Activated T-cell treated with anti-CD3 and anti-CD28 coated beads, Interleukin-2, amount 50 U/mL, for 4 hours (primary cell): ENCODE results near the gene KCNG2. TPM values are rescaled to one million over a fixed set of nuclear protein-coding genes. Genes with fewer than 3 reads are reported as not detected.

Source experiments
- ATAC-seq, 2 donors: fragments of 200-7000 bp; cut with Tn5 transposase; one replicate each; pipeline ENCODE4 v1.10.0; 2021
- DNase-seq: peaks from one replicate; pipeline ENCODE4 v3.0.0-alpha.2; 2020
- H3K27me3 Mint-ChIP-seq: one replicate; pipeline ENCODE4 v1.8.0; 2021; ENCODE audit warnings: low read depth, mixed read lengths
- H3K36me3 Mint-ChIP-seq: one replicate; pipeline ENCODE4 v1.8.0; 2022; ENCODE audit warnings: mixed read lengths; ENCODE audit not compliant: insufficient read depth
- H3K4me1 Mint-ChIP-seq: one replicate; pipeline ENCODE4 v1.8.0; 2021; ENCODE audit warnings: low read depth, mixed read lengths
- H3K4me3 Mint-ChIP-seq: one replicate; pipeline ENCODE4 v1.8.0; 2021; ENCODE audit warnings: mild to moderate bottlenecking, moderate library complexity, mixed read lengths
- H3K9me3 Mint-ChIP-seq: one replicate; pipeline ENCODE4 v1.8.0; 2021; ENCODE audit warnings: mixed read lengths
- total RNA-seq, 3 donors: library from RNA; stranded (reverse); gene quantifications; one replicate each; pipeline ENCODE4 v1.2.1, GENCODE V29; 2021

KCNG2 gene
- total RNA-seq, 3 donors from 2014 or later: not detected

DNA sequence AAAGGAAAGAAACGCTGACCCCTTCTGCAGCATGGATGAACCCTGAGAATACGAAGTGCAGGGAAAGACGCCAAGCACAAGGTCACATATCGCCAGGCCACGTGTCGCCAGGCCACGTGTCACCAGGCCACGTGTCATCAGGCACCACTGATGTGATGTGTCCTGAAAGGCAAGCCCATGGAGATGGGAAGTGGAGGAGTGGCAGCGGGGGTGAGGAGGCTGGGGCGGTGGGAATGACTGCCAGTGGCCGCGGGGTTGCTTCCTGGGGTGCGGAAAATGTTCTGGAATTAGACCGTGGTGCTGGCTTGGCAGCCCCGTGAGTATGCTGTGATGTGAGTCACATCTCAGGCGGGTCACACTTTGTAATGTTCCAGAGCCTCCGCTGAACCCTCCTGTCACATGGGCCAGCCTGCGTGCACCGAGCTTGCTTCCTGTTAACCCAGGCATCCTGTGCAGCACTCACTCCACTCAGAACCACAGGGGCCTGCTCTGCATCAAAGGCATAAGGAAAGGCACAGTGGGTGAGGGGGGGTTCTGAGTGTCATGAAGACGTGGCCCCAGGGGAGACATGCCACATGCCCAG lies 114.8 kb downstream of the KCNG2 start:
- ATAC-seq (peak; percentile 69 to 77), DNase-seq (no peak)
- Mint-ChIP-seq H3K9me3 (no peaks in the 10 kb centered on the region), H3K4me3 (no peak overlapping the region), H3K36me3 (peaks cover 27% of the 10 kb centered on the region), H3K27me3 (no peaks in the 10 kb centered on the region), H3K4me1 (peaks cover 23% of the 10 kb centered on the region)

DNA sequence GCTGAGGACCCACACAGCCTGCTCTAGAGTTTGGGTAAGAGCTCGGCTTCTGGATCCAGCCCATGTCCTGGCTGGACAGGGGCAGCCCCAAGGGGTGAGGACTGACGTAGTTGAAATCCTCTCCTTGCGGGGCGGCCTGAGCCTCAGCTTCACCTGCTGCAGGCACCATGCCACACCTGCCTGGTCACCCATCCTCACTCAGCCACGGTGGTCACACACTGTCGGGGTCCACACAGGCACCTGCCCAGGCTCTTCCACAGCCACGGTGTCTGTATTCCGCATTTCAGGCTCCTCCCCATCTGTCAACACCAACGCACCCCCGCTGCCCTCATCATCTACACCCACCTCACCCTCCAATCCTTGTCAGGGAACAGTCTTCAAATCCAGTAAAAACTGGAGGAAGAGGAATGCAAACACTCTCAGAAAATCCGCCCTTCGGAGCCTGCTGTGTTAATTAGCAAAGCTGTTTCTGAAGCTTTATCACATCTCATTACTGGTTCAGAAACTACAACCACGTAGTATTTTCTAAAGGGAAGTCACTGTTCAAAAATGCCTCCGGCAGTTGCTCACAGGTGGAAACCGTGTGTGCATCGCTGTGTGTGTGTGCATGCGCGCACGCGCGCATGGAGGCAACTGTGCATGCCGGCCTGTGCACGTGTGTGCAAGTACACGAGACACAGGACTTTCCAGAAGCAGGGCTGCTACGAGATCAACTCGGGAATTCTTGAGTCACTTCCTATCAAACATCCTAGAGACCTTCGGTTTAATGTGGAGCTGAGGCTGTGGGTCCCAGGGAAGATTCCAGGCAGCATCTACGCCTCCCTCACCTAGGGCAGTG lies 115.5 kb downstream of the KCNG2 start:
- Mint-ChIP-seq H3K4me3 (no peak overlapping the region), H3K36me3 (peaks cover 26% of the 10 kb centered on the region), H3K9me3 (no peaks in the 10 kb centered on the region), H3K4me1 (peaks cover 23% of the 10 kb centered on the region), H3K27me3 (no peaks in the 10 kb centered on the region)
- DNase-seq (no peak), ATAC-seq (peak in 1 of 2 donors; percentile 13)

DNA sequence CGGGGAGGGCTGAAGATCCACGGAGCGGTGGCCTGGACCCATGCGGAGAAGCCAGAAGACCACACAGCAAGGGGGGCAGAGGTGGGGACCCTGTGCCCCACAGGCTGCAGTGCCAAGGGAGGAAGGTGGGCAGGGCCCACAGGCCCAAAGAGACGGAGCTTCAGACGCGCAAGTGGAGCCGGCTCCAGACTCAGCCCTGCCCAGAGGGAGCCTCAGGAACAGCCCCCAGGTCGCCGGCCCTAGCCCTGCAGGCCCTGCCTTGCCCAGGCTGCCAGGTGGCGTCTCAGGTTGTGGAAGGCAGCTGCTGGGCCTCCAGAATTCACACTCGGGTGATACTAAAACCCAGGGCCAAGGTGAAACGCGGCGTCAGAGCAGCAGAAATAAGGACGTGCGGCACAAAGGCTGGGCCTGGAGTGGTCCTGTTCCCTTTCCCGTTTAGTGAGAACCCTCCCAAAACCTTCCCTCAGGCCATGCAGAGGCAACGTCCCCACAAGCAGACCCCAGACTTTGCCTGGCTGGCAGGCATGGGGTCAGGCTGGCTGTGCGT lies 116.9 kb downstream of the KCNG2 start:
- H3K4me3 Mint-ChIP-seq: no peak overlapping the region
- DNase-seq (no peak), ATAC-seq (no peak)
- no peaks in the 10 kb centered on the region for H3K9me3 Mint-ChIP-seq
- peaks cover 22% of the 10 kb centered on the region for H3K4me1 Mint-ChIP-seq
- H3K27me3 Mint-ChIP-seq: no peaks in the 10 kb centered on the region
- H3K36me3 Mint-ChIP-seq: peaks cover 18% of the 10 kb centered on the region

GRCh38 chr18:79915161-79916127 lies 117.7 kb downstream of the KCNG2 start:
- no peaks in the 10 kb centered on the region for H3K27me3 Mint-ChIP-seq
- DNase-seq (no peak), ATAC-seq (no peak)
- H3K4me3 Mint-ChIP-seq: no peak overlapping the region
- peaks cover 16% of the 10 kb centered on the region for H3K36me3 Mint-ChIP-seq
- peaks cover 20% of the 10 kb centered on the region for H3K4me1 Mint-ChIP-seq
- H3K9me3 Mint-ChIP-seq: no peaks in the 10 kb centered on the region

DNA sequence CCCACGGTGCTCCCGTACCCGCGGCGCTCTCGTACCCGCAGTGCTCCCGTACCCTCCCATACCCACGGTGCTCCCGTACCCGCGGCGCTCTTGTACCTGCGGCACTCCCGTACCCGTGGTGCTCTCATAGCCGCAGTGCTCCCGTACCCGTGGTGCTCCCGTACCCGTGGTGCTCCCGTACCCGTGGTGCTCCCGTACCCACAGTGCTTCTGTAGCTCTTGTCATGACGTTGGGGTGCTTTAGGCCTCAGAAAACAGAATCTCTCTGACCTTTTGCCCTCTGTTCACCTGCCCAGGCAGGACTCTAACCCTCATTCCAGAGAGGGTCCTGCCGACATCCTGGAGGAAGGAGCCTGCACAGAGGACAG lies 118.4 kb downstream of the KCNG2 start:
- H3K4me1 Mint-ChIP-seq: peaks cover 19% of the 10 kb centered on the region
- H3K36me3 Mint-ChIP-seq: peaks cover 14% of the 10 kb centered on the region
- DNase-seq (no peak), ATAC-seq (no peak)
- H3K9me3 Mint-ChIP-seq: no peaks in the 10 kb centered on the region
- H3K27me3 Mint-ChIP-seq: no peaks in the 10 kb centered on the region
- H3K4me3 Mint-ChIP-seq: no peak overlapping the region

GRCh38 chr18:79916546-79917168 lies 118.9 kb downstream of the KCNG2 start:
- H3K4me3 Mint-ChIP-seq: no peak overlapping the region
- ATAC-seq (no peak), DNase-seq (no peak)
- H3K27me3 Mint-ChIP-seq: no peaks in the 10 kb centered on the region
- peaks cover 19% of the 10 kb centered on the region for H3K4me1 Mint-ChIP-seq
- peaks cover 14% of the 10 kb centered on the region for H3K36me3 Mint-ChIP-seq
- H3K9me3 Mint-ChIP-seq: no peaks in the 10 kb centered on the region

- H3K4me3 Mint-ChIP-seq: no peak overlapping the region
- H3K36me3 Mint-ChIP-seq: peaks cover 14% of the 10 kb centered on the region
- ATAC-seq: no peak
- no peak for DNase-seq
- peaks cover 19% of the 10 kb centered on the region for H3K4me1 Mint-ChIP-seq
- no peaks in the 10 kb centered on the region for H3K9me3 Mint-ChIP-seq
- no peaks in the 10 kb centered on the region for H3K27me3 Mint-ChIP-seq
These were observed 119.6 kb downstream of the KCNG2 start for GRCh38 chr18:79917169-79917852.

GRCh38 chr18:79917853-79918614 lies 120.3 kb downstream of the KCNG2 start:
- no peaks in the 10 kb centered on the region for H3K27me3 Mint-ChIP-seq
- ATAC-seq (no peak), DNase-seq (no peak)
- H3K4me3 Mint-ChIP-seq: no peak overlapping the region
- H3K9me3 Mint-ChIP-seq: no peaks in the 10 kb centered on the region
- peaks cover 12% of the 10 kb centered on the region for H3K4me1 Mint-ChIP-seq
- peaks cover 14% of the 10 kb centered on the region for H3K36me3 Mint-ChIP-seq

- DNase-seq: no peak
- no peak overlapping the region for H3K4me3 Mint-ChIP-seq
- no peak for ATAC-seq
- no peaks in the 10 kb centered on the region for H3K27me3 Mint-ChIP-seq
- H3K36me3 Mint-ChIP-seq: peaks cover 15% of the 10 kb centered on the region
- peaks cover 6% of the 10 kb centered on the region for H3K4me1 Mint-ChIP-seq
- H3K9me3 Mint-ChIP-seq: no peaks in the 10 kb centered on the region
These were observed 120.9 kb downstream of the KCNG2 start for GRCh38 chr18:79918615-79919011.

DNA sequence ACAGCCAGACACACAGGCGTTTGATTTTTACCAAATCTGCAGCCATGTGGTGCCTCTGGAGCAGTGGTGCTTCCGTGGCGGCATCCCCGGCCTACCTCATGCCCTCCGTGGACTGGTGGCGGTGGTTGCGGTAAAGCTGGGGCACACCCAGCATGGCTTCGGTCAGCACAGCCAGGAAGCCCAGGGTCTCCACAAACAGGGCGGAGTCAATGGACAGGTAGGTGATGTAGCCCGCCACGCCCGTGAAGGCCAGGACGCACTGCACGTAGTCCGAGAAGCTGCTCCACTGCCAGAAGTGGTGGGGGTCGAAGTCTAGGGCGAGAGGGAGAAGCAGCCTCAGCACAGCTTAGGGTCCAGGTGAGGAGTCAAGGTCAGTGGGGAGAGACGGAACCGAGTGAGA lies 121.4 kb downstream of the KCNG2 start:
- peaks cover 20% of the 10 kb centered on the region for H3K36me3 Mint-ChIP-seq
- no peaks in the 10 kb centered on the region for H3K9me3 Mint-ChIP-seq
- H3K4me3 Mint-ChIP-seq: no peak overlapping the region
- peaks cover 5% of the 10 kb centered on the region for H3K4me1 Mint-ChIP-seq
- no peak for ATAC-seq
- no peaks in the 10 kb centered on the region for H3K27me3 Mint-ChIP-seq
- DNase-seq: no peak

GRCh38 chr18:79921984-79922965 lies 124.5 kb downstream of the KCNG2 start:
- ATAC-seq: no peak
- peaks cover 2% of the 10 kb centered on the region for H3K4me1 Mint-ChIP-seq
- no peaks in the 10 kb centered on the region for H3K27me3 Mint-ChIP-seq
- H3K36me3 Mint-ChIP-seq: peaks cover 20% of the 10 kb centered on the region
- no peak for DNase-seq
- no peaks in the 10 kb centered on the region for H3K9me3 Mint-ChIP-seq
- no peak overlapping the region for H3K4me3 Mint-ChIP-seq

- Mint-ChIP-seq H3K36me3 (peaks cover 20% of the 10 kb centered on the region), H3K27me3 (no peaks in the 10 kb centered on the region), H3K9me3 (no peaks in the 10 kb centered on the region), H3K4me3 (no peak overlapping the region), H3K4me1 (peaks cover 2% of the 10 kb centered on the region)
- no peak for ATAC-seq
- no peak for DNase-seq
These were observed 125.3 kb downstream of the KCNG2 start for GRCh38 chr18:79922971-79923411.
